Central memory CD4-positive, alpha-beta T cell (primary cell): ENCODE measurements around the gene NKAIN4.

Experiments
- DNase-seq: peaks from one replicate; pipeline ENCODE4 v3.0.0; 2022

Gene NKAIN4

DNA sequence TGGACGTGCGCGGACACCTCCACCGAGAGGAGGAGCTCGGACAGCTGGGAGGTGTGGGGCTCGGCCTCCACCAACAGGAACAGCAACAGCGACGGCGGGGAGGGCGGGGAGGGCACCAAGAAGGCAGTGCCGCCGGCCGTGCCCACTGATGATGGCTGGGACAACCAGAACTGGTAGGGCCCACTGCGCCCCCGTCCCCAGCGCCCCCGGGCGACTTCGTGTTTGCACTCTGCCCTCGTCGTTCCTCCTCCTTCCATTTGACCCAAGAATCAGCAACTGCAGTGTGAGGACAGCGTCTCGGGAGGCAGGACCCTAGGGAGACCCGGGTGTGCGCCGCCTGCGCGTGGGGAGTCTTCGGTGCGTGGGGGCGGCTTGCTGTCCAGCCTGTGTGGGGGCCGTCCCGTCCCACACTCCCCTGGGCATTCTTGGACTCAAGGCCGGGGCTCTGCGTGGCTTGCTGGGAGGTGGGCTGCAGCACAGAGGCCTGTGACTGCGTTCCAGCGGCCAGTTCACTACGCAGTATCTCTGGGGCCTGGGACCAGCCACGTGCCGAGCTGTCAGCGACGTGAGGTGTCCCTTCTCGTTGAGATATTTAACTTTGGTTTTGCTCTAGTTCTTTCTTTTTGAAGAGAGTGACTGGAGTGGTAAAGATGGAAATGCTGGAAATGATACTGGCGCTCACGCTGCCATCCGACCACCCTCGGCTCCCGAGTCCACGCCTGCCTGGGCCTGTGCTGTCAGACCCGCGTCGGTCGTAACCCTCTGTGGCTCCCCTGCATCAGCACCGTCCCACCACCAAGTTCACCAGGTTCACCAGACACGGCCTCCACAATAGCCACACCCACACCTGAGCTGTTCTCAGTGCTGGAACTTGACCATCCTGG lies 33.7 kb upstream of the NKAIN4 start:
- DNase-seq, result no peak

GRCh38 chr20:63286781-63287696 lies 32.8 kb upstream of the NKAIN4 start:
- no peak for DNase-seq

- DNase-seq, result no peak
Measured at GRCh38 chr20:63285636-63286615, 31.7 kb upstream of the NKAIN4 start.

DNA sequence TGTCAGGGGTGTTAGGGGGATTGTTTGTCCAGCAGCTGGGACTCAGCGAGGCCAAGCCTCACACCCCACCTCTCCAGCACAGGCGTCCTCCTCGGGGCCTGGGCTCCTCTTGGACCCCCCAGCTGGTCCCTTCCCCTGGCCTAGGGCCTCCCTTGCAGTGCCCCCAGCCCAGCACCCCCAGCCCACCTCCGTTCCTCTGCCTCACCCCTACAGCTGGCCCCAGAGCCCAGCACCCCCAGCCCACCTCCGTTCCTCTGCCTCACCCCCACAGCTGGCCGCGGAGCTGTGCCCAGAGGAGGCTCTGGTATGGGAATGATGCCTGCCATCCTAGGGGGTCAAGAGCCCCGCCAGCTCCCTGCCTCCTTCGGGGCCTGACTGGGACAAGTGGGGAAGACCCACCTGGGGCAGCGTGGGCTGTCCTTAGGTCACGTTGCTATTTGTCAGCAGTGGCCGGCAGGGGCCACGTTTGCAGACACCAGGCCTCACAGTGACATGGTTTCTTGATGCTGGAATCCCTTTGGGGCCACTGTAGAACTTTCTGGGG lies 30.8 kb upstream of the NKAIN4 start:
- no peak for DNase-seq

DNA sequence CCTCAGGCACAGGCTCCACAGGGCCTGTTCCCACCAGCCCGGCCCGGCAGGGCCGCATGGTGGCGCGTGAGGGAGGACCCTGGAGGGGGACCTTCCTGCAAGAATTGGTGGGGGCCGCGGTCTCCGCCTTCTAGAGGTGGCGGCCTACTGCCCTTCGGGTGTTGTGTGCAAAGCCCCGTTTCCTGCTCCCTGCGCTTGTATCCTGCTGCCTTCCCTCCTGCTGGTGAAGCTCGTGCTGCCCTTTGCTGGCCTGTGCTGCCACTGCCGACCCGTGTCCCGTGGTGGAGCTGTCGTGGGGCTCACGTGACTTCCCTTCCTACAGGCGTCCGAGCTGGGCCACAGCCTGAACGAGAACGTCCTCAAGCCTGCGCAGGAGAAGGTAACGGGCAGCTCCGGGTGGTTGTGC lies 30.3 kb upstream of the NKAIN4 start:
- DNase-seq, result no peak

DNA sequence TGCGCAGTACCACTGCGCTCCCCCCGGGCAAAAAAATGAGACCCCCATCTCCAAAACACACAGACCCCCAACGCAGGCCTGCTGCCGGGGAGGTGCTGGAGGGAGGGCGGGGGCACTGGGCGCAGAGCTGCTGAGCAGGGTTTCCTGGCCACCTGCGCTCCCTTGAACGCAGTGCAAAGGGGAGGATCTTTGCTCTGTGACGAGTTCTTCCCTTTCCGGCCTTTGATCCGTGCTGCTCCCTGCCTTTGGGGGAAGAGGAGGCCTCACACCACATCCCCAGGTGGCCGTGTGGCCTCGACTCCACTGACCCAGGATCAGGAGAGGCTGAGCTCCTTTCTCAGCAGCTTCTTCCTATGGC lies 29.8 kb upstream of the NKAIN4 start:
- DNase-seq, result no peak

GRCh38 chr20:63283397-63284082 lies 29.3 kb upstream of the NKAIN4 start:
- no peak for DNase-seq

DNA sequence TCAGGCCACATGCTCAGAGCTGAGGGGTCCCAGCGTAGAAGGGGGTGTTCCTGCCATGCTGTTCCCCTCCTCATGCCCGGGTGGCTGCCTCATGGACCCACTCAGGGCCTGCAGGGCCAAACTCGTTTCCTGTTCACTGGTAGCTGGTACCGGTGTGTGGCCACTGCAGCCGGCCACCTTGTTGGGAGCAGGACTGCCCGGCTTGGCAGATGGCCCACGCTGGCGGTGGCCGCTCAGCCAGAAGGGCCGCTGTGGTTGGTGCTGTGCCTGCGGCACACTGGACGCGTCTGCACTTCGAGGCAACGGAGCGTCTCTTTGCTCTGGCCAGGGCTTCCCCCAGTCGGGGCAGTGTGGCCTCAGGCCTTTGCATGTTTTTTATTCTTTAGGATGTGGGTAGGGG lies 28.7 kb upstream of the NKAIN4 start:
- no peak for DNase-seq

DNA sequence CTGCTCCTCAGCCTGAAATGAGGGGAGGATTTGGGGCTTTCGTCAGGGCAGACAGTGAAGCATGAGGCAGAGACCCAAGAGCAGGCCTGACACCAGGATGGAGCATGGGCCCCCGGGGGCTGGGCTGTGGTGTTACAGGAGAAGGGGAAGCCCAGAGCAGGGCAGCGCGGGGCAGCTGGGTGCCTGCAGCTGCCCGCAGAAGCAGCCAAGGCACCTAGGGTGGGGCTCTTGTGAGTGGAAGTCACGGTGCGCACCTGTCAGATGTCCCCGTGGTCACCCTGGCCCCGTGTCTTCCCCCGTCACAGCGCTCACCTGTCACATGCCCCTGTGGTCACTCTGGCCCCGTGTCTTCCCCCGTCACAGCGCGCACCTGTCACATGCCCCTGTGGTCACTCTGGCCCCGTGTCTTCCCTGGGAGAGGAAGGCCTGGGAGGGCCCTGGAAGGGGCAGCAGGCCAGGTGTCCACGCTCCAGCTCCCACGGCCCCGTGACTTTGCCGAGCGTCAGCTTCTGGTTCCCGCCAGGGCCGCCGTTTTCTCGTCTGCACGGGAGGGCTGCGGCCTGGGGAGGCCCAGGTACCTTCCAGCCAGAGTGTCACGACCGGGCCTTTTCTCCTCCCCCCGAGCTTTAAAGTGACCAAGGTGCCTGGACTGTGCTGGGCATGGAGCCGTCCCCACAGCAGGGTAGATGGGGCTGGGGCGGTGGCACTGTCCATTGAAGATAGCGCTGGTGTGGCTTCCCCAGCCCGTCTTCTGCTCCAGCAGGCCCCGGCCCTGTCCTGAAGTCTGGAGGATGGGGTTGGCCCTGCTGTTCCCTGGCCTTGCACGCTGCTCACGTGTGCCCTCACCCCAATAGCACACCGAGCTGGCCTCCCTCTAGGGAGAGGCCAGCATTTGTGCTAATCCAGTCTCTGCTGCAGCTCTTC lies 27.7 kb upstream of the NKAIN4 start:
- DNase-seq, result no peak

DNA sequence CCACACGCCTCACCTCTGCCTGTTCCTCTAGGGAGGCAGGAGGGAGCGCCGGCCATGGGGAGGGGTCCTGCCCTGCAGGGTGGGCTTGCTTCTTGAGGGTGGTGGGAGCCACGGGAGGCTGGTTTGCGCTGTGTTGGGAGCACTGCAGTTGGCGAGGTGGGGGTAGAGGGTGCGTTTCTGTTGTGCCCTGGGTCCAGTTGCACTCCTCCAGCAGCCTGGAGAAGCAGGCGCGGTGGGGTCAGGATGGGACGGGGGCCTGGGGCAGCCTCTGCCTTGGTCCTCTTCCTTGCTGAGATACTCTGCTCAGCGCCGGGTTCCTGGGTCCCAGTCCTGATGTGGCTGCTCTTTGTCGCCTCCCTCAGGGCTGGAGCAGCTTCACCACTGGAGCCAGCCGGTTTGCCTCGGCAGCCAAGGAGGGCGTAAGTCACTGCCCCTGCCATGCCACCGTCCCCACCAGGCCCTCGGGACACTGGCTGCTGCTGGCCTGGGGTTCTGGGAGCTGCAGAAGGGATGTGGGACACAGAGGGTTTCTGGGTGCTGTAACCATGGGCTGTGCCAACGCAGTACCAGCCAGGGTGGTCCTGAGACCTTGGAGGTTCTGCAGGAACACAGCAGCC lies 26.8 kb upstream of the NKAIN4 start:
- no peak for DNase-seq

GRCh38 chr20:63280371-63280770 lies 26.1 kb upstream of the NKAIN4 start:
- no peak for DNase-seq

DNA sequence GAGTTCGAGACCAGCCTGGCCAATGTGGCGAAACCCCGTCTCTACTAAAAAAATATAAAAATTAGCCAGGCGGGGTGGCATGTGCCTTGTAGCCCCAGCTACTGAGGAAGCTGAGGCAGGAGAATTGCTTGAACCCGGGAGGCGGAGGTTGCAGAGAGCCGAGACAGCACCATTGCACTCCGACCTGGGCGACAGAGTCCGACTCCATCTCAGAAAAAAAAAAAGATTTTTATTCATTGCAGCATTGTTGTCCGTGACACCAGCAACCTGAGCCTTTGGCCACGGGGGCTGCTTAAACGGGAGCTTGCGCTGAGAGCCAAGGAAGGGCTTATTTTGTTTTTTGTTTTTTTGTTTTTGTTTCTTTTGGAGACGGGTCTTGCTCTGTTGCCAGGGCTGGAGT lies 25.7 kb upstream of the NKAIN4 start:
- no peak for DNase-seq

DNA sequence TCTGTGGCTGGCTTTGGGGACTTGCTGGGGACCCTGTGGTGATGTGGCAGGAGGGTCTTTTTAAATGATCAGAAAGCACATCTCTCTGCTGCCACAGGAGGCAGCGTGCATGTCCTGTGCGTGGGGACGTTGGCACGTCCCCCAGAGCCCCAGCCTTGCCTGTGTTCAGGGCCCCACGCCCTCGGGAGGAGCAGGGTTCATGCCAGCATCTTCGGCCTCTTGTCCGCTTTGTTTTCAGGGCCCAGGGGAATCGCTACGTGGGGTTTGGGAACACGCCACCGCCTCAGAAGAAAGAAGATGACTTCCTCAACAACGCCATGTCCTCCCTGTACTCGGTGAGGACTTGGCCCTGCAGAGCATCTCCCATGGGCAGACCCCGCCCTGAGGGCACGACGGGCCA lies 24.4 kb upstream of the NKAIN4 start:
- DNase-seq, result no peak

- DNase-seq, result no peak
Measured at GRCh38 chr20:63277466-63278272, 23.4 kb upstream of the NKAIN4 start.

DNA sequence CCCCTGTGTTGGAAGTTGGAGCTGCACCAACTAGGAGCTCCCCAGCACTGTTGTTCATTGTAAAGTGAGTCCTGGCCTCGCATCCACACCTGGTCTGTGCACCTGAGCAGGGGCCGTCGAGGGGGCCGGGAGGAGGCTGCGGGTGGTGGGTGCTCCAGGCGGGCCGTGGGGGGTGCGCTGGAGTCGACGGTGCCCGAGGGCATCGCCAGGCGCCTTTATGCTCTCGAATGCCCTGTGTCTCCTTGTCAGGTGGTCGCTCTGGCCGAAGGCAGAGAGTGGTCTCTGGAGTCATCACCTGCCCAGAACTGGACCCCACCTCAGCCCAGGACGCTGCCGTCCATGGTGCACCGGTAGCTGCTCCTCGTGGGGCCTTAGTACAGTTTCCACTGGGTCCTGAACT lies 22.7 kb upstream of the NKAIN4 start:
- DNase-seq, result no peak

DNA sequence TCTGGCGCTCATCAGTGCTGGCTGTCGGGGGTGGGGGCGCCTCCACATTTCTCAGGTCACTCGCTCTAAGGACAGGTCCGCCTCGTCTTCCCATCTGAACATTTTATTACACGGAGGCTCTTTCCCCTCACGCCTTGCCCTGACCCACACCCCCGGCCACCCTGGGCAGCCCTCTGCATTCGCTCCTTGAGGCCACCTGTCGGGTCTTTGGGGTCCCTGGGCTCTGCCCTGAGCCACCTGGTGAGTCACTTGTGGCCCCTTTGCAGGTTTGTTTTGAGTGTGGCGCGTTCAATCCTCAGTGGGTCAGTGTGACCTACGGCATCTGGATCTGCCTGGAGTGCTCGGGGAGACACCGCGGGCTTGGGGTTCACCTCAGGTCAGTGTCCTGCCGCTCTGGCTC lies 21.6 kb upstream of the NKAIN4 start:
- no peak for DNase-seq

GRCh38 chr20:63274381-63275228 lies 20.3 kb upstream of the NKAIN4 start:
- DNase-seq, result no peak
